WTC11 (cell line): ENCODE results near the gene SLC44A5. TPM values are rescaled to one million over a fixed set of nuclear protein-coding genes. Genes with fewer than 3 reads are reported as not detected.
A peak's percentile ranks its signal among the peaks of the same experiment; 100 is the strongest.

Experiments
- ATAC-seq: fragments of 200-7000 bp; cut with Tn5 transposase; 2 replicates; pipeline ENCODE4 v1.10.0; 2021; ENCODE audit warnings: mild to moderate bottlenecking, moderate library complexity
- CTCF ChIA-PET: fragments of 300-600 bp; sonication (Branson Sonifier 250); formaldehyde crosslinking; loops from one replicate; lab custom pipeline; 2021; ENCODE audit warnings: antibody characterized with exemption; lab: Charles Lee
- POLR2A ChIA-PET: fragments of 350-600 bp; sonication (Branson Sonifier 250); formaldehyde crosslinking; loops from one replicate; lab custom pipeline; 2021; ENCODE audit warnings: antibody characterized with exemption; lab: Charles Lee
- DNase-seq: peaks from one replicate; pipeline ENCODE4 v3.0.0; 2021; ENCODE audit warnings: low spot score
- H3K27ac Mint-ChIP-seq: 2 replicates; pipeline ENCODE4 v1.8.0; 2021; ENCODE audit warnings: mixed read lengths
- H3K27me3 Mint-ChIP-seq: 2 replicates; pipeline ENCODE4 v1.8.0; 2021; ENCODE audit warnings: low read depth, mild to moderate bottlenecking, moderate library complexity, mixed read lengths
- H3K36me3 Mint-ChIP-seq: 2 replicates; pipeline ENCODE4 v1.8.0; 2021; ENCODE audit warnings: mixed read lengths
- H3K4me1 Mint-ChIP-seq: 2 replicates; pipeline ENCODE4 v1.8.0; 2022; ENCODE audit warnings: mixed read lengths
- H3K4me3 Mint-ChIP-seq: 2 replicates; pipeline ENCODE4 v1.8.0; 2021; ENCODE audit warnings: mild to moderate bottlenecking, moderate library complexity, mixed read lengths
- H3K9me3 Mint-ChIP-seq: 2 replicates; pipeline ENCODE4 v1.8.0; 2021; ENCODE audit warnings: mixed read lengths
- ATF2 ChIP-seq: sonication (generic); formaldehyde crosslinking; IDR thresholded peaks from 2 replicates; pipeline ENCODE4 v1.8.1; 2022; ENCODE audit warnings: low read depth, missing genetic modification reagents, borderline replicate concordance
- ATF6 ChIP-seq: sonication (generic); formaldehyde crosslinking; IDR thresholded peaks from 2 replicates; pipeline ENCODE4 v1.8.1; 2023; ENCODE audit warnings: mild to moderate bottlenecking, missing genetic modification reagents
- CBFB ChIP-seq: sonication (generic); formaldehyde crosslinking; IDR thresholded peaks from 2 replicates; pipeline ENCODE4 v1.8.1; 2022; ENCODE audit warnings: mild to moderate bottlenecking, low read depth, missing genetic modification reagents
- CREB1 ChIP-seq: sonication (generic); formaldehyde crosslinking; IDR thresholded peaks from 2 replicates; pipeline ENCODE4 v1.8.0; 2023; ENCODE audit warnings: mild to moderate bottlenecking, missing genetic modification reagents
- E2F4 ChIP-seq: sonication (generic); formaldehyde crosslinking; IDR thresholded peaks from 2 replicates; pipeline ENCODE4 v1.8.1; 2022; ENCODE audit warnings: low read depth, mild to moderate bottlenecking, moderate library complexity, missing genetic modification reagents, borderline replicate concordance
- ETV6 ChIP-seq: sonication (generic); formaldehyde crosslinking; IDR thresholded peaks from 2 replicates; pipeline ENCODE4 v1.8.1; 2022; ENCODE audit warnings: mild to moderate bottlenecking, missing genetic modification reagents
- GRHL2 ChIP-seq: fragments of 250-450 bp; sonication (Bioruptor Pico); IDR thresholded peaks from 2 replicates; pipeline ENCODE4 v1.8.0; 2022; ENCODE audit warnings: mild to moderate bottlenecking, moderate library complexity; ENCODE audit not compliant: insufficient replicate concordance, severe bottlenecking
- IRF1 ChIP-seq: sonication (generic); formaldehyde crosslinking; IDR thresholded peaks from 2 replicates; pipeline ENCODE4 v1.8.0; 2023; ENCODE audit warnings: missing genetic modification reagents
- MYBL2 ChIP-seq: sonication (generic); formaldehyde crosslinking; IDR thresholded peaks from 2 replicates; pipeline ENCODE4 v1.8.1; 2023; ENCODE audit warnings: mild to moderate bottlenecking, moderate library complexity, missing genetic modification reagents
- NFE2L1 ChIP-seq: sonication (generic); formaldehyde crosslinking; IDR thresholded peaks from 2 replicates; pipeline ENCODE4 v1.8.1; 2023; ENCODE audit warnings: missing genetic modification reagents
- NR1H2 ChIP-seq: sonication (generic); formaldehyde crosslinking; IDR thresholded peaks from 2 replicates; pipeline ENCODE4 v1.9.0; 2021; ENCODE audit warnings: mild to moderate bottlenecking, moderate library complexity, missing genetic modification reagents
- NR2C2 ChIP-seq: sonication (generic); formaldehyde crosslinking; IDR thresholded peaks from 2 replicates; pipeline ENCODE4 v1.8.0; 2022; ENCODE audit warnings: mild to moderate bottlenecking, missing genetic modification reagents
- PREB ChIP-seq: sonication (generic); formaldehyde crosslinking; IDR thresholded peaks from 2 replicates; pipeline ENCODE4 v1.8.1; 2022; ENCODE audit warnings: mild to moderate bottlenecking, missing genetic modification reagents, moderate library complexity, borderline replicate concordance
- PRRX2 ChIP-seq: fragments of 250-450 bp; sonication (Bioruptor Pico); IDR thresholded peaks from 2 replicates; pipeline ENCODE4 v1.8.0; 2021; ENCODE audit warnings: mild to moderate bottlenecking
- RELA ChIP-seq: sonication (generic); formaldehyde crosslinking; IDR thresholded peaks from 2 replicates; pipeline ENCODE4 v1.8.1; 2022; ENCODE audit warnings: missing genetic modification reagents, mild to moderate bottlenecking, borderline replicate concordance
- RORB ChIP-seq: fragments of 250-450 bp; sonication (Bioruptor Pico); IDR thresholded peaks from 2 replicates; pipeline ENCODE4 v1.9.0; 2021; ENCODE audit warnings: mild to moderate bottlenecking
- SMAD3 ChIP-seq: sonication (generic); formaldehyde crosslinking; IDR thresholded peaks from 2 replicates; pipeline ENCODE4 v1.8.0; 2022; ENCODE audit warnings: missing genetic modification reagents, mild to moderate bottlenecking, borderline replicate concordance
- SOX15 ChIP-seq: fragments of 250-450 bp; sonication (Bioruptor Pico); IDR thresholded peaks from 2 replicates; pipeline ENCODE4 v1.9.0; 2021; ENCODE audit warnings: mild to moderate bottlenecking
- TCF7 ChIP-seq: sonication (generic); formaldehyde crosslinking; IDR thresholded peaks from 2 replicates; pipeline ENCODE4 v1.8.0; 2022; ENCODE audit warnings: mild to moderate bottlenecking, low read depth, missing genetic modification reagents, moderate library complexity
- TEAD4 ChIP-seq: sonication (generic); formaldehyde crosslinking; IDR thresholded peaks from 2 replicates; pipeline ENCODE4 v1.8.0; 2022; ENCODE audit warnings: mild to moderate bottlenecking, missing genetic modification reagents
- ZNF232 ChIP-seq: sonication (generic); formaldehyde crosslinking; IDR thresholded peaks from 2 replicates; pipeline ENCODE4 v1.8.0; 2022; ENCODE audit warnings: mild to moderate bottlenecking, missing genetic modification reagents
- ZNF263 ChIP-seq: sonication (generic); formaldehyde crosslinking; IDR thresholded peaks from 2 replicates; pipeline ENCODE4 v1.8.1; 2022; ENCODE audit warnings: low read depth, mild to moderate bottlenecking, moderate library complexity, missing genetic modification reagents
- ZNF423 ChIP-seq: fragments of 250-450 bp; sonication (Bioruptor Pico); IDR thresholded peaks from 2 replicates; pipeline ENCODE4 v2.1.2; 2022; ENCODE audit warnings: mild to moderate bottlenecking, moderate library complexity
- ZNF671 ChIP-seq: fragments of 250-450 bp; sonication (Bioruptor Pico); IDR thresholded peaks from 2 replicates; pipeline ENCODE4 v1.8.0; 2021; ENCODE audit warnings: mild to moderate bottlenecking
- ZSCAN18 ChIP-seq: fragments of 250-450 bp; sonication (Bioruptor Pico); IDR thresholded peaks from 2 replicates; pipeline ENCODE4 v2.1.2; 2022; ENCODE audit warnings: mild to moderate bottlenecking, moderate library complexity
- total RNA-seq: library from RNA; stranded (reverse); gene quantifications from 3 replicates; pipeline ENCODE4 v1.2.3, GENCODE V29; 2021

The SLC44A5 gene
- total RNA-seq, 1 experiment from 2014 or later: 1.8 TPM

- TF ChIP-seq TCF7 (CRISPR knock-in tag): no peak
- no peak for TF ChIP-seq MYBL2 (CRISPR knock-in tag)
- no peak for TF ChIP-seq TEAD4 (CRISPR knock-in tag)
- no peak for TF ChIP-seq NFE2L1 (CRISPR knock-in tag)
Measured at GRCh38 chr1:75528001-75528400, 82.9 kb downstream of the SLC44A5 start (continued).

- no peaks in the 10 kb centered on the region for H3K27me3 Mint-ChIP-seq
- H3K27ac Mint-ChIP-seq: no peak overlapping the region
- peaks cover 14% of the 10 kb centered on the region for H3K4me1 Mint-ChIP-seq
- POLR2A ChIA-PET: no interaction called here
- H3K9me3 Mint-ChIP-seq: no peaks in the 10 kb centered on the region
- H3K4me3 Mint-ChIP-seq: no peak overlapping the region
- ATAC-seq (0 out of 2 replicates have a peak, but pooled peaks have one; percentile 22), DNase-seq (no peak)
- no peak for TF ChIP-seq PREB (CRISPR knock-in tag)
- no peak for TF ChIP-seq IRF1 (CRISPR knock-in tag)
- TF ChIP-seq ZNF671 (CRISPR knock-in tag): no peak
- no peak for TF ChIP-seq SOX15 (CRISPR knock-in tag)
- no peak for TF ChIP-seq CBFB
- TF ChIP-seq ATF2 (CRISPR knock-in tag): no peak
- H3K36me3 Mint-ChIP-seq: no peaks in the 10 kb centered on the region
- CTCF ChIA-PET: no interaction called here
Measured at GRCh38 chr1:75522389-75522788, 88.5 kb downstream of the SLC44A5 start.

GRCh38 chr1:75521658-75522057 is 89.3 kb downstream of the SLC44A5 start:
- no peak for ATAC-seq
- Mint-ChIP-seq H3K36me3 (no peaks in the 10 kb centered on the region), H3K4me3 (no peak overlapping the region), H3K4me1 (peaks cover 18% of the 10 kb centered on the region), H3K27me3 (no peaks in the 10 kb centered on the region), H3K9me3 (no peaks in the 10 kb centered on the region), H3K27ac (no peak overlapping the region)
- DNase-seq: no peak
- CTCF ChIA-PET: no interaction called here
- POLR2A ChIA-PET: no interaction called here
- TF ChIP-seq ZNF263 (CRISPR knock-in tag) (no peak), E2F4 (CRISPR knock-in tag) (no peak), NR1H2 (CRISPR knock-in tag) (no peak), PRRX2 (CRISPR knock-in tag) (no peak), CREB1 (CRISPR knock-in tag) (no peak), ZSCAN18 (CRISPR knock-in tag) (no peak), ATF2 (CRISPR knock-in tag) (no peak), ZNF423 (CRISPR knock-in tag) (no peak), NR2C2 (CRISPR knock-in tag) (no peak), RELA (CRISPR knock-in tag) (no peak), SMAD3 (CRISPR knock-in tag) (no peak), ATF6 (CRISPR knock-in tag) (no peak), ETV6 (CRISPR knock-in tag) (no peak), ZNF232 (no peak), ZNF671 (CRISPR knock-in tag) (no peak), RORB (CRISPR knock-in tag) (no peak), GRHL2 (no peak)
